ENCODE data around the gene EPC1.
"Not testable (repeated sequence)": the region's sequence is repeated elsewhere in the genome, so short reads cannot be mapped to it uniquely, and the experiment has no call there.

The EPC1 gene

DNA sequence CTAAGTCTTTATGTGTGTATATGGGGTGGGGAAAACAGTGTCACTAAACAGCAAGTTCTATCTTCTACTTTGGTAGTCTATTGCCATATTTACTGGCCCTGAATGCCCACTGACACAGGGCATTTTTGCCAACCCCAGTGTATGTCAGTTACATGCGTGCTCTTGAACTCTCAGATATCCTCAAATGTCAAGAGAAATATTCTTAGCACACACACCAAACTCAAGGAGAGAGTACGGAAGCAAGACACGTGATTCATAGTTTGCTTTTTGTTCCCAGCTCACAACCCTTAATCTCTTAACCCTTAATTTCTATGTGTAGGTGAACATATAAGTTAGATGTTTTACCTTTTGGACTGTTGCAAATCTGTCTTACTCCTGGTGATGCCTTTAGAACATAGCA, 39.3 kb downstream of the EPC1 start:
- no peak for DNase-seq (ENCODE audit: low read depth, low spot score)
- H3K4me3 ChIP-seq (ENCODE audit: low read length) = no peak overlapping the region

DNA sequence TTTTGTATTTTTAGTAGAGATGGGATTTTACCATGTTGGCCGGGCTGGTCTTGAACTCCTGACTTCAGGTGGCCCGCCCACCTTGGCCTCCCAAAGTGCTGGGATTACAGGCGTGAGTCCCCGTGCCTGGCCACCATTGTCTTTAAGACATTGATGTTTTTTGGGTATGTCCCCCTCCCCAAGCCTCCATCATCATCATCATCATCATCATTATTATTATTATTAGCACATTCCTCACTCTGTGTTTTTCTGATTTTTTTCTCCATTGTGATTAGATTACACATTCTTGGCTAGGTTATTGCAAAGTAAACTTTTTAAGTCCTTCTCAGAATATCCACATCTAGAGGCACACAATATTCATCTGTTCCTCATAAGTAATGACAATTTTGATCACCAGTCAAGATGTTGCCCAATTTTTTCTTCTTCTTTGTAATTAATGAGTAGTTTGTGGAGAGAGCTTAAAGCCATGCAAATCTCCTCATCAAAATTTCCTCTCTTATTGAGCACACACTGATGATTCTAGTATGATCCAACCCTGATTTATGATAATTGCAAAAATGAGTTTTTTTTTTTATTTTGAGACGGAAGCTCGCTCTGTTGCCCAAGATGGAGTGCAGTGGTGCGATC, 47.5 kb downstream of the EPC1 start:
- H3K4me3 ChIP-seq (ENCODE audit: low read length) = no peak overlapping the region
- no peak for DNase-seq (ENCODE audit: low read depth, low spot score)

DNA sequence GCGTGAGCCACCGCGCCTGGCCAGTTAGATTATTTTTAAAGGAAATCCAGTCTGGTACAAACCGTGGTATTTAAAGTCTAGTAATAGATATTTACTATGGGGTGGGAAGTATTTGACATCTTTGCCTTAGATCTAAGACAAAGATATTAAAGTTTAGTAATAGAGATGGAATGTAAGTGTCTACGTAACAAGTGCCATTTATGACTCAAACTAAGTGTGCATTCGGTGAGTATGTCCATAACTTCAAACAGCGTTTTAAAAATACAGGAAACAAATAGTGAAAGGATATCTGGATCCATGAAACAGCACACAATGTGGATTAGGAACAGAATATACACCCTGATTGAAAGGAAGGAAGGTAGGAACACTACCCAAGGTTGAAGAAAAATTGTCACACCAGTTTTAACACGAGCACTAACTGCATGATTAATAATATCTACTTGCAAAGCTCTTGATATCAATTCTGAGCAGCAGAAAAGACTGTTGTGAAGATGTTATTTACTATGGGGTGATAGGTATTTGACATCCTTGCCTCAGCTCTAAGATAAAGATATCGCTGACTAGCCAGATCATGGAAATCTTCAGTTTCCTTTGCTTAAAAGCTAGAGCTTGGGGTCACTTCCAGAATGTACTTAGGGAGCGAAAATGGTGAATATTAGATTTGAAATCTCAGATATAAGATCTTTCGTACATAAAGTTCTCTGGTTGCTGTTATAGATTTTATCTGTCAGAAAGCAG, 48.7 kb downstream of the EPC1 start:
- no peak overlapping the region for H3K4me3 ChIP-seq (ENCODE audit: low read length)
- no peak for DNase-seq (ENCODE audit: low read depth, low spot score)

DNA sequence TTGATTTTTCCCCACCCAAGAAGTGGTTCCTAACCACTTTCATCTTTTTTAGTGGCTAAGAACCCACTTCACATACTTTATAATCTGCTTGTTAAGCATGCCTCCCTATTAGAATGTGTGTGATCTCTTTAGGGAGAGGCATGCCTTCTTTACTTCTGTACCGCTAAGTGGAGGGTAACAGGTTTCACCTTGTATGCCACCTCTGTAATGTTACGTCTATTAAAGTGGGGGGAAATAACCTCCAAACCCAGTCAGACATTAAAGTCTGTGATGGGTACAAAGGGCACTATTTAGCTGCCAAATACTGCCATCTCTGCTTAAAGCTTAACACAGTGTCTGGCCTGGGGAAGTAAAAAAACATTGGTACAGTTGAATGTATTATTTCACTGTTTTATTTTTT, 51.9 kb downstream of the EPC1 start:
- DNase-seq (ENCODE audit: low read depth, low spot score) = peak; percentile 20
- no peak overlapping the region for H3K4me3 ChIP-seq (ENCODE audit: low read length)

DNA sequence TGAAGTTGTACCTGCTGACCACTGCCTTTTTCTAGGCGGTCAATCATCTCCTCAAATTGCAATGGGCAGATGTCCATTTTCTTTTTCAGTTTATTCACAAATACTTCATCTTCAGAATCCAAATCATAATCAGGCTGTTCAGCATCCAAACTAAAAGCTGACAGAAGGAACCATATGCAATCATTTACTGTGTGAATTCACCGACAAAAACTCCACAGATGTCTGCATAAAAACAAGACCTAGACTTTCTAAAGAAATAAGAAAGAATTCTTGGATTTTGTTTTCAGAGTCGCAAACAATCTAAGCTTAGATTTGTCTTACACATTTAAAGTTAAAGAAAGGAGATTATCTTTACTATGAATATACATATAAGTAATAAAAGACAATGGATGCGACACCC, 53.4 kb downstream of the EPC1 start:
- no peak overlapping the region for H3K4me3 ChIP-seq (ENCODE audit: low read length)
- no peak for DNase-seq (ENCODE audit: low read depth, low spot score)

DNA sequence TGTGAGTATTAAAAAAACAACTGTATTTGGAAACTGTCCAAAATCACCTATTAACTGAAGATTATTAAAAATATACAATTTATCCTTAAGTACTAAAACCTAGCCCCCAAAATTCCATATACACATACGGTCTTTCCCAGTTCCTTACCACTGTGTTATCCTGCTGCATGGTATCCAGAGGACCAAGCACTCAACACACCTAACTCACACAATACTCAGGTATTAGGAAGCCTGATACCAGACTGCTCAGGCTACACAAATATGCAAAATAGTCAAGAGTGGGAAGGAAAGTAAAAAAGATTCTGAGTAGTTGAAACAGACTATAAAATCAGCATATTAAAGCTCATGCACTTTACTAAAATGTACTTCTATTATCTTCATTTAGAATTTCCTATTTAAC, 67.2 kb downstream of the EPC1 start:
- H3K4me3 ChIP-seq (ENCODE audit: low read length) = no peak overlapping the region
- DNase-seq (ENCODE audit: low read depth, low spot score) = no peak

DNA sequence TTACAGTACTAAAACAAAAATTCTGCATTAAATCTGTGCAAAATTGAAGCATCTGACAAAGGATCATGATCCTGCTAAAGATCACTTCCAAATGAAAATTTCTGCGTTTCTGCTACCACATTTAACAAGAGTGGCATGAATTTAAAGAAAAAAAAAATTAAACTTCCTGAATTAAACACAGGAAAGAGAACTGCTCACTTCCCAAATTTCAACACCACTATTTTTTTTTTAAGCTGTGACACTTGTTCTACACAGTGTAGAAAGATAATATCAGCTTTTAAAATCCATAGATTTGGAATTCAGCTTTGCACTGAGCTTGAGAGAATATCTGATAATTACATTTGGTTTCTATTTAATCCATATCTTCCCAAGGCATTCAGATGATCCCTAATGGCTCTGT, 73.6 kb downstream of the EPC1 start:
- no peak for DNase-seq (ENCODE audit: low read depth, low spot score)
- H3K4me3 ChIP-seq (ENCODE audit: low read length) = no peak overlapping the region

DNA sequence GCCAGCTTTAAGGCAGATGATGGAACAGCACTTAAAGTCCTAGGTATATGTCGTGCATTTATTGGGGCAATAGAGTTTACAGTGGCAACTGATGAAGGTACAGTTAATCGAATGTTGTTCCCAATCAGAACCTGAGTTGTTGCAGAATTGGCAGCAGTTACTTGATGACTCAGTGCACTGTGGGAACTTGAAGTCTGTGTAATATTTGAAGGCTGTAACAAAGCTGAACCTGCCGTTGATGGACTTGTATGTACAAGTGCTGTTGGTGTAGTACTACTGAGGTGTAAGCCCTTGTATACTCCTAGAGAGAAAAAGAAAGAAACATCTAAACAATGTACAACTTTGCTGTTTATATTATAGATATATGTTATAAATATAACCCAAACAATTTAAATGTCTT, 75.3 kb downstream of the EPC1 start:
- DNase-seq (ENCODE audit: low read depth, low spot score) = no peak

DNA sequence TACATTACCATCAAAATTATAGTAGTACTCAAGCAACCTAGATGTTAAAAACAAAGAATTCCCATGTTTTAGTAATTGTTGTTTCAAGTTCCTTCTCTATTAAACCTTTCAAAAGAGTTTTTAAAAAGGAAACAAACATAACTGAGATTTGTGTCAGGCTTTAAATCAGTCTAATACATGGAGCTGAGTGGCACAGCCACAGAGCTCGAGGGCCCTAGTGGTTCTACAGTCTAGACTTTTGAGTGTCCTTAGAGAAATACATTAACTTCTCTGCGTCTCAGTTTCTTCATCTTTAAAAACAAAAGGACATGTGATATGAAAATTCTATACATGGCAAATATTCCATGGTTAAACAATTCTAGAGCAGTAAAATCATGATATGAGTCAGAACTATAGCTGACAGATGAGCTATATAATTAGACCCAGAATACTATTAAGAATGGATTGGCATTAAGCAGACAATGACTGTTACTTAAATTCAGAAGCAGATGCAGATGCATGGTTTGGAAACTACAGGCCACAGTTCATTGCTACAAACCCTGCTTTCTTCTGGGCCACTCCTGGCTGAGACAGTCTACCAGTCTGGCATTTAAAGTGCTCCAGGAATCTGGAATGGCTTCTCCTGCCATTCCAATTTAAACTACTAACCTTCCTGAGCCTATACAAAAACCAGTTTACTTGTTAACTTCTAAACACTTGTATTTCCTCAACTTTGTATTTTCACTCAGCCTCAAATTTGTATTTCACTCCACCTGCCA, 77.4 kb downstream of the EPC1 start:
- H3K4me3 ChIP-seq (ENCODE audit: low read length) = no peak overlapping the region
- no peak for DNase-seq (ENCODE audit: low read depth, low spot score)

More for the DNA sequence above, 75.3 kb downstream of the EPC1 start:
- no peak overlapping the region for H3K4me3 ChIP-seq (ENCODE audit: low read length)

DNA sequence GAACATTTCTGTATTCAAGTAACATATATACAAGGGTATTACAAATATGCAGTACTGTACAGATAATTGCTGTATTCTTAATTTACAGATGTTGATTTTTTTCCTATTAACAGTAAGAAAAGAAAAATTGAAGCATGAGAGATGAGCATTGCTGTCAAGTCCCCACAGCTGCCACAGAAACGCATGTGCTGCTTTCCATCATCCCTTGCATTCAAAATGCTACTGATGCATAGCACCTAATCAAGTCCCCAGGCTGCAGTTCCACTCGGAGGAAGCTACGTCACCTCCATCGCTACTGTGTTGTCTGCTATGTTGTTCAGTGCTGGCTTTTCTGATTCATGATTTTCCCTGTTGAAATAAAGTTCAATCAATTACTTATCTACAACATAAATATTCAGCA, 78.2 kb downstream of the EPC1 start:
- no peak for DNase-seq (ENCODE audit: low read depth, low spot score)
- H3K4me3 ChIP-seq (ENCODE audit: low read length) = no peak overlapping the region

DNA sequence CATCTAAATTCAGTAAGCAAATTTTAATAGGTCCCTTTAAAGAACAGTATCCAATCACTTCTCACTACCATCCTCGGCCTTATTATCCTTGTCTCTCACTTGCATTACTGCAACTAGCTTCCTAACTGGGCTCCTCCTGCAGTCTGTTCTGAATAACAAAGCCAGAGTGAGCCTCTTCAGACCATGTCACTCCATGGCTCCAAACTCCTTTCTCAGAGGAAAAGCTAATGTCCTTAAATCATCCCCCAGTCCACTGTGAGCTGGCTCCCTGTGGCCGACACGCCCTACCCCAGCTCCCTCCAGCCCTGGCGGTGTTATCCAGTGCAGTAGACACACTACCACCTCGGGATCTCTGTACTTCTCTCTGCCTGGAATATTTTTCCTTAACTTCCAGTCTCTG, 80.0 kb downstream of the EPC1 start:
- H3K4me3 ChIP-seq (ENCODE audit: low read length) = no peak overlapping the region
- no peak for DNase-seq (ENCODE audit: low read depth, low spot score)

DNA sequence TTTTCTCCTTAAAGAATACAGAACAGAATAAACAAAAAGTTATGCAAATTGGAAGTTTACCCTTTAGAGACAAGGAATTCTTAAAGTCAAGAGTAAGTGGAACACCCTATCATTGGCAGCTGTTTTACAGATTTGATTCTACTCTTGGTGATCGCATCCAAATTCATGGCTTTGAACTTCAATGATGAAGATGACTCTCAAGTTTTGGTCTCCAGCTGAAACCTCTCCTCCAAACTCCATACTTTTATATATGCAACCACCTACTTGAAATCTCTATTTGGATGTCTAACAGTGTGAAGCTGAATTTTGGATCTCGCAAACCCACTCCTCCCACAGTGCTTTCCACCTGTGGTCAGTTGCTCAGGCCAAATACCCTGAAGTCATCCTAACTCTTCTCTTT, 80.4 kb downstream of the EPC1 start:
- H3K4me3 ChIP-seq (ENCODE audit: low read length) = no peak overlapping the region
- no peak for DNase-seq (ENCODE audit: low read depth, low spot score)

DNA sequence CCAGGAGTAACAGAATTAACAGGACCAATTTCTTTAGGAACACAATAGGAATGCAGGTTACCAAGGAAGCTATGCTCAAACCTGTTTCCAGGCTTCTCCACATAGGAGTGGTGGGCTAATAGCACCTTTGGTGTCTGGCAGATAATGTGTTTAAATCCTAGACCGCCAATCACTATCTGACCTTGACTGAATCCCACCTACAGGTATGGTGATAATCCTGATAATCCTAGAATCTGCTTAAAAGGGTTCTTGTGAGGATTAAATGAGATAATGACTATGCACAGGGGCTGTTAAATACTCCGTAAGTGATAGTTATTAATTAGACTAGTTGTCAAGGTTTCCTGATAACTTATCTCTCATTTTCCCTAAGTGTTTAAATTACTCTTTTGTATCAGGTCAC, 81.2 kb downstream of the EPC1 start:
- DNase-seq (ENCODE audit: low read depth, low spot score) = no peak
- no peak overlapping the region for H3K4me3 ChIP-seq (ENCODE audit: low read length)

DNA sequence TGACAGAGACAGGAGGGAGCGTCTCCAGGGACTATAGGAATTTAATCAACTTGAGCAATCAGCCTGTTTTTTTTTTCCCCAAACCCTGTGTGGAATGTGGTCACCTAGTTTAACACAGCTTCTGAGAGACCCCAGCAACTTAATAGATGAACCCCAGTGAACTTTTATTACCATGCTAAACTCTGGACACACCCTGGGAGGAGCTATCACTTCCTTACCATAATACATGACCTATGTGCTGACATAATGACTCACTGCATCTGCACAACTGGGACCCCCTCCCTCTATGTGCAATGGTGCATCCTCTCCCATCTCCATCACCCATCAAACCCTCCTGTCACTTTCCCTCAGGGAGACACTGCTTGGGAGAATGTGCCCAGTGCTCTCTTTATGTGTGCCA, 83.7 kb downstream of the EPC1 start:
- H3K4me3 ChIP-seq (ENCODE audit: low read length) = no peak overlapping the region
- no peak for DNase-seq (ENCODE audit: low read depth, low spot score)

DNA sequence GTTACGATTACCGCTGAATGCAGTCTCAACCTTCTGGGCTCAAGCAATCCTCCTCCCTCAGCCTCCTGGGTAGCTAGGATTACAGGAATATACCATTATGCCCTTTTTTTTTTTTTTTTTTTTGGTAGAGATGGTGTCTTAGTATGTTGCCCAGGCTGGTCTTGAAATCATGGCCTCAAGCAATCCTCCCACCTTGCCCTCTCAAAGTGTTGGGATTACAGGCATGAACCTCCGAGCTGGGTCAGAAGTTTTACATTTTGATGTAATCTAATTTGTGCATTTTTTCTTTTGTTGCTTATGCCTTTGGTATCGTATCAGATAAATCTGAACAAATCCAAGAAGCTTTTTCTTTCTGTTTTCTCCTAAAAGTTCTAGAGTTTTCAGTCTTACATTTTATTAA, 87.4 kb downstream of the EPC1 start:
- no peak for DNase-seq (ENCODE audit: low read depth, low spot score)
- H3K4me3 ChIP-seq (ENCODE audit: low read length) = no peak overlapping the region

DNA sequence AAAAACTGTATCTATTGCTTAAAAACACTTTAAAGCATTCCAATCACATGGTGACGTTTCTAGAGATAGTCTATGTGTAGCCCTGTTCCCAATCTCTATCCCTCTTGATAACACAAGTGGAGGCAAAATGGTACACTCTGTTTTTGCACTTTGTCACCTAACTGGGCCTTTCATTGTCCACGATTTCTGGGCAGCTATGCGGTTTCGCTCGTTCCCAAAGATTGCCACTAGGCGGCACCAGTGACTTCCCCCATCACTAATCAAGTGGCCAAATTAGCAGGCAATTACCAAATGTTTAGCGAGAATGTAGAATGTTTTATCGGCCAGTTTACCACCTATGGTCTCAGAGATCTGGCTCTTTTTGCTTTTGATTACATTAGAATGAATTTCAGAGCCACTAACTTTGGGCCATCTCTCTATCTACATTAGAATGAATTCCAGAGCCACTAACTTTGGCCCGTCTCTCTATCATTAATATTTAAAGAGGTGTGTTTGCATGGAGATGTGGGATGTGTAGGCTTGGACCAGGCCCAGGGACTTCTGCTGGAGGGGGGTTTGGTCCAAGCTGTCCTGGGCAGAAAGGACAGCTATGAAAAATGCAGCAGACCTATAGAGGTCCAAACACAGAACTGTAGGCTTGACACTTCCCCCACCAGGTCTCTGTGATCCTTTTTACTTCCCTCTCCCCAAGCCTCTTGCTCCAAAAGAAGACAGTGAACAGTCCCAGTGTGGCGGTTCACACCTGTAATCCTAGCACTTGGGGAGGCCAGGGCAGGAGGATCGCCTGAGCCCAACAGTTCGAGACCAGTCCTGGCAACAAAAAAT, 90.1 kb downstream of the EPC1 start:
- DNase-seq (ENCODE audit: low read depth, low spot score) = peak; percentile 42
- no peak overlapping the region for H3K4me3 ChIP-seq (ENCODE audit: low read length)

DNA sequence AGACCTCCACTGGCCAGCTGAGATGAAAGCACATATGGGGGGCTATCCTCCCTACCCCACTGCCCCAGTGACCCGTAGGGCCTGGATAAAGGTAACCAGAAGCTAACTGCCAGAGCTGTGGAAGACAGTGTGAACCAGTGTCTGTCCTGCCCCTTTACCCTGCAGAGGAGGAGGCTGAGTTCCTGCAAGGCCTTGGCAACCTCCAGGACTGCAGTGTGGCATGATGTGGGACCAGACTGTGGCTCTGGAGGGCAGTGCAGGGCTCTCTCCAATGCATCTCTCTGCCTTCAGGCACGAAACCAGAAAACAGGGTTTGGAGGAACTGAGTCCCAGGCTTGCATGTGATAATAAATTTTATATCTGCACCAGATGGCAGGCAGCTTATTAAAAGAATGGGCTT, 93.1 kb downstream of the EPC1 start:
- no peak for DNase-seq (ENCODE audit: low read depth, low spot score)

DNA sequence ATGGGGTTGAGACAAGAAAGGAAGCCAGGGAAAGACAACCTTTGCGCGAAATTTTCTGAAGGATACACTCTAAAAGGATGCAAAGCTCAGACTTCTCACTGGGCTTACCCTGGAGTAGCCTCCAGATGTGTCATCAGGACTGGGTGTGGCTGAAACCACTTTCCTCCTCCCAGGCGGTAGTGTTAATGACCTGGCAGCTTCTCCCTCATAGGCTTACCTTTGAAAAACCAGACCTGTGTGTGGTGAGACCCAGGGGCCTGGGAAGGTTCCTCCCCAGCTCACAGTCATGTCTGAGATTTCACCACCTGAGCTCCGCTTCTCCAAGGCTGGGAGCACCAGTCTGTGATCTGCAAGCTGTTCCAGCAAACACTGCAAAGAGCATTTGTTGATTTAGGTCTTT, 93.7 kb downstream of the EPC1 start:
- DNase-seq (ENCODE audit: low read depth, low spot score) = no peak
- no peak overlapping the region for H3K4me3 ChIP-seq (ENCODE audit: low read length)

More for the DNA sequence above, 93.1 kb downstream of the EPC1 start:
- no peak overlapping the region for H3K4me3 ChIP-seq (ENCODE audit: low read length)

DNA sequence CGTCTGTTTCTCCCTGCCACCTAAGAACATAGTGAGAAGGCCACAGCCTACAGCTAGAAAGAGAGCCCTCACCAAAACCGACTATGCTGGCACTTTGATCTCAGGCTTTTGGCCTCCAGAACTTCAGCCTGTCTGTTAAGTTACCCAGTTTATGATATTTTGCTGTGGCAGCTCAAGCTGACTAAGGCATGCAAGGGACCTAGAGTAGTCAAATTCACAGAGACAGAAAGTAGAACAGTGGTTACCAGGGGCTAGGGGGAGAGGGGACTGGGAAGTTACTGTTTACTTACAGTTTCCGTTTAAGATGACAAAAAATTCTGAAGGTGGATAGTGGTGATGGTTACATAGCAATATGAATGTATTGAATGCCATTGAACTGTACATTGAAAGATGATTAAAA, 96.5 kb downstream of the EPC1 start:
- not testable (repeated sequence) for H3K4me3 ChIP-seq (ENCODE audit: low read length); DNase-seq (ENCODE audit: low read depth, low spot score)

DNA sequence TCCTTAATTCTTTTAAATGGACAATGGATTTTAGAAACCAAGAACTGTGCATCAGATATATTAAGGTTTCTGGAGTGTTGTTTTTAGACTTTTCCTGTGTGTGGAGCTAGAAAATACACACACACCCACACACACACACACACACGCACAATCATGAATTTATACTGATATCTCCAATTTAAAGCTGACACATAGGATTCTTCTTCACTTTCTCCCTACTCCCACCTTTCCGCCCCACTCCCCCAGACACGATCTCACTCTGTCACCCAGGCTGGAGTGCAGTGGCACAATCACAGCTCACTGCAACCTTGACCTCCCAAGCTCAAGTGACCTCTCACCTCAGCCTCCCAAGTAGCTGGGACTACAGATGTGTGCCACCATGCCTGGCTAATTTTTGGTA, 100.3 kb downstream of the EPC1 start:
- no peak overlapping the region for H3K4me3 ChIP-seq (ENCODE audit: low read length)
- DNase-seq (ENCODE audit: low read depth, low spot score) = no peak

Data from Jurkat, Clone E6-1 (cell line).